NCI-H2107 treated with DMSO at 0.1 percent for 48 hours (cell line): ENCODE measurements around the gene VASH1.

ENCODE experiments used
- DNase-seq: peaks from one replicate; lab custom pipeline; 2025; ENCODE audit not compliant: unreplicated experiment; lab: John Stamatoyannopoulos, UW

VASH1 gene

DNA sequence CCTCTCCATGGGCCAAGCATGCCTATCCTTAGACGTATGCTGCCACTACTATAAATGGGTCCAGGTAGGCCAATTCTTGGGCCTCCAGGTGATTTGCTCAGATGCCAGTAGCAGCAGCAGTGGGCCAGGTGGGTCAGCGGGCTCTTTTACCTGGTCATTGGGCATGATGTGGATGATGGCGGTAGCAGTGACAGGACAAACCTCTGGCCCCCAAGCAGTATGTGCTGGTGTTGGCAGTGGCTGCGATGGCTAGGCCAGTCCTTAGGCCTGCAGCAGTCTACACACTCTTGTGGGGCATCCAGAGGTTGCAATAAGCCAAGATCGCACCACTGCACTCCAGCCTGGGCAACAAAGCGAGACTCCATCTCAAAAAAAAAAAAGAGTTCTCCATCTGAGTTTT lies 19.1 kb upstream of the VASH1 start:
- no peak for DNase-seq

DNA sequence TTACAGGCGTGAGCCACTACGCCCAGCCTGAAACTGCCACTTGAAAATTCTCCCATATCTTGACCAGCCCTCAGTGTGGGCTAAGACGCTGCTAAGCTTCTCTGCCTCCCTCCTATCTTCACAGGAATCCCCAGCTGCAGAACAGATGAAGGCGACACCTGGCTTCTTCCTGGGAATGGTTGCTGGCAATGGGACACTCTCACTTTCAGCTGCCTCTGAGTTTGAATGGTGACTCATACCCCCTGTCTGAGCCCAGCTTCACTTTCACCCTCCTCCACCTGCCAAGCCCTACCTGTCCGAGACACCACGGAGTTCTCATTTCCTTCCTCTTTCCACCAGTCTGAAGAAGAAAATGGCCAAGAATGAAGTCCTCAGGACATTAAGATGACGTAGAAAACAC lies 18.3 kb upstream of the VASH1 start:
- no peak for DNase-seq

DNA sequence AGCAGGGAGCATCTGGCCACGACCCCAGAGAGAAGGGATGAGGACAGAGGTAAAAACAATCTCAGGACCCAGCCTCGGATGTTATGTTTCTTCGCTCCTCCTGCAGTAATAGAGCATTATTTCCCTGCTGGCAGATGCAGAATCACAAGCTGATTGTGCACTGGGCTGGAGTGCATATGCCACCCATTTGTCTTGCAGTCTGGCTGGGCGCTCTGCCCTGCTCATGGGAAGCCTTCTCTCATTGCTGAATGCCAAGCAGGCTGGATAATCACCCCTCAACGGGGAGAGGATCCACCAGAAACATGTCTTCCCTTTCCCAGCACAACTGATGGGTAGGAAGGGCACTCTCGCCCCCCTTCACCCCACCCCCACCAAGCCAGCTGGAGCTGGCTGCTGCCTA lies 8.5 kb upstream of the VASH1 start:
- no peak for DNase-seq

DNA sequence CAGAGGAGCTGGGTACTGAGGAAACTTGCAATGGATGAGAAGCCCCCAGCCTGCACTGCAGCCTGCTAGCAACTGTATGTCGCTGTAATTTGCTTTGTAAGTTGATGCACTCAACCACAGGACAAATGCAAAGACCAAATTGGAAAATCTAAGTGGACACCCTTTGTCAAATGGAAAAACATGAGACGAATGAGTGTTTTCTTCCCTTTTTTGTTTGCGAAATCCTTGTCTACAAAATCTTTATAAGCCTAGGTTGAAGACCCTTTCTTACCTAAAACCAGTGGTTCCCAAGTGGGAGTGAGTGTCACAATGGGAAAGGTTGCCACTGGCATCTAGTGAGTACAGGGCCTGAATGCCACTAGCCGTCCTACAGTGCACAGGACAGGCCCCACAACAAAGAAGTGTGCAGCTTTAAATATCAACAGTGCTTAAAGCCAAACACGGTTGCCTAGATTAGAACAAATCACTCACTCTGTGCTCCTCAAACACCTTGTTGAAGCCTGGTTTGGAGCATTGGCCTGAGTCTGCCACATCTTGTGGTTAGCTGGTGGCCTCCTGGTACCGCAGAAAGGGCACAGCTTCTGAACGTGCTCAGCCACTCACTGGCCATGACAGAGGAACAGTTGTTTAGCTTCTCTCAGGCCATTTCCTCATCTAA lies 7.6 kb upstream of the VASH1 start:
- DNase-seq: no peak

DNA sequence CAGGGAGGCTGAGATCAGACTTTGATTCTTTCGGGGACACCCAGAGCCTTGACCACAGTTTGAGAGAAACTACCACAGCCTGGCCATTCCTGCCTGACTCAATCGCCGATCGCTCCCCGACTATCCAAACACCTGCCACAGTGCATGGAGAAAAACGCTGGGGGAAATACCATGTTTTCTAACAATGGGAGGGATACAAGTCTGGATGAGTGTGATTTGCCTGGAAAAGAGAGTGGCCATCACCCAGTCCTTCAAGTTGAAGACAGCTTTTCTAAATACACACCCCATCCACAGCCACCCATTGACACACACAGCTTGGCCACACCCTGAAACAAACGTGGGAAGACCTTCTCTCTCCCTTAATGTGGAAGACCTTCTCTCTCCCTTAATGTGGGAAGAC lies 6.7 kb upstream of the VASH1 start:
- DNase-seq: no peak

DNA sequence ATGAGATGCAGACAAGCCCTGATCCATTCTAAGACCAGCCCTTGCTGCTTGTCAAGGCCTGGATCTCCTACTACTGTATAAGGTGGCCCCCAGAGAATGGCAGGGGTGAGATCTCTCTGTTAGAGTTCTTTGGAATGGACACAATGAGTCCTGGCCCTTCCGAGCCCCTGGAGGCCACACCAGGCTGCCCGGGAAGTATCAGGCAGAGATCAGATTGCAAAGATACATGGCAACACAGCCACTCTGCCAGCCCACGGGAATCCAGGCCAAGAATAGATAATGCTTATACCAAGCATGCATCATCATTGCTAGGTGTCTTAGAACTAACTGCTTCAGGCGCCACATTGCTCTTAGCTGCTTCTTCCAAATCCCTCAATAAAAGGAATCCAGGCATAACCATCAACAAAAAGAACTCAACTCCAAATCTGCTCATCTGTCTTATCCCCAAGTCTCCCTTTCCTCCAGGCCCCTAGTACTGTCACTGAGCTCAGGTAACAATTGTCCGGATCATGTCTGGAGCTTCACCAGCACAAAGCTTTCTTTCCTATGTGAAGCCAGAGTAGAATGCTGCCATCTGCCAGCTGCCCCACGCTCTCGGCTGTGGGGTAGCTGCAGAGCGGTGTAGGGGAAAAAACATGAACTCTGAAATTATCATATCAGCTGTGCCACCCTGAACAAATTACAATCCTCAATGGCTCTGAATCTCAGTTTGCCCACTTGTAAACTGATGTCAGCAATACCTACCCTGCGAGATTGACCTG lies 5.5 kb upstream of the VASH1 start:
- no peak for DNase-seq

DNA sequence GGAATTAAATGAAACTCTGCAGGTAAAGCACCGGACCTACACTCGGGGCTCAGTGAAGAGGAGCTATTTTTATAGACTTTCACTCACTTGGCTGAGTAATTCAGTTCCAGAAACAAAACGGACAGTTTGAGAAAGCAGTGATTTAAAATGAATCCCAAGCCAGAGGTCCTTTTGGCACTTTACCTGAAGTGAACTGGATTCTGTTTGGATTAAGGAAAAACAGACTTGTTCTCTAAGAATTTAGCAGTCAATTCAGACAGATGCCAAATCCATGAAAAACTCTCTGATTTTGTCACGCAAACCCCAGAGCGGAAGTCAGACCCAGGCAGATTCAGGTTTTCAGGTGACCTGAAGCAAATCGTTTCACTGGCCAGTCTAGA lies 4.9 kb upstream of the VASH1 start:
- no peak for DNase-seq

DNA sequence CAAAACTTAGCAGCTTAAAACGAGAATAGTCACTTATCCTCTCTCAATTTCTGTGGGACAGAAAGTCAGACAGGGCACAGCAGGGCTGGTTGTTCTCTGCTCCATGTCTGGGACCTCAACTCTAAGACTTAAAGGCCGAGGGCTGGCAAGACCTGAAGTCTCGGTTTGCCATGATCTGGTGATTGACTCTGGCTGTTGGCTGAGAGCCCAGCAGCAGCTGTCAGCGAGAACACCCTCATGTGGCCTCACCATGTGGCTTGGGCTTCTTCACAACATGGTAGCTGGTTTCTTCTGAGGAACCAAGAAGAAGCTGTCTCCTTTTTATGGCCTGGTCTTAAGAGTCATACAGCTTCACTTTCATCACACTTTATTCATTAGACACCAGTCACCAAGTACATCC lies 1.7 kb upstream of the VASH1 start:
- DNase-seq: no peak

DNA sequence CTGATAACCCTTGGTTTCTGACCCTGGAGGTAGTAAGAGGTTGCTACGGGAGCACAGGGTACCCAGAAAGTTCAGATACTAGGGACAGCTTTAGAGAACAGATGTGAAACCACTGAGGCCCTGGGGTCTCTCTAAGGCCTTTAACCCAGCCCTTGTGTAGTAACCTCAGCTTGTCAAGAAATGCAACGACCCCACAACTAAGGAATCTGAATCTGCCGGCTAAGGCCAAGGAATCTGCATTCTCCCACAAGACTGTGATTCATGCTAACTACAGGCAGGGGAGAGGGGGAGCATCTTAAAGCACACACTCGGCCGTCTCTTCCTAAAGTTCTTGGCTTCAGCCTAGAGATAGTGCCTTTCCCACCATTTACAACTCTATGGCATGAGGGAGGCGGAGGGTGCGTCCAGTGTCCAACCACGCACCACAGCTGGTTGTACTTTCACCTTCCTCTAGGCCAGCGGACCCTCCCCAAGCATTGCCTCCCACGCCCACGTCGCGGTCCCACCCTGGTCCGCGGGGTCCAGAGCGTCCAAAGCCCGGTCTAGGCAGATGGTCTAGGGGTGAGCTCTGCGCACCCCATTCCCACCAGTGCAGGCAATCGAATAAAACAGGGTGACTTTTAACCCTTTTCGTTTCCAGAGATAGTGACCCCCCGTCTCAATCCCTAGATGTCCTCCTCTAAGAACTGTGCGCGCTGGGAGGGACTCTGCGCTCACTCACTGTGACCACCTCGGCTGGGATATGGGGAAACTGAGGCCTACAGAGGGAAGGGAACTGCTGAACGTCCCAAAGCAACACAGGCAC lies 735 bp upstream of the VASH1 start:
- DNase-seq: no peak

DNA sequence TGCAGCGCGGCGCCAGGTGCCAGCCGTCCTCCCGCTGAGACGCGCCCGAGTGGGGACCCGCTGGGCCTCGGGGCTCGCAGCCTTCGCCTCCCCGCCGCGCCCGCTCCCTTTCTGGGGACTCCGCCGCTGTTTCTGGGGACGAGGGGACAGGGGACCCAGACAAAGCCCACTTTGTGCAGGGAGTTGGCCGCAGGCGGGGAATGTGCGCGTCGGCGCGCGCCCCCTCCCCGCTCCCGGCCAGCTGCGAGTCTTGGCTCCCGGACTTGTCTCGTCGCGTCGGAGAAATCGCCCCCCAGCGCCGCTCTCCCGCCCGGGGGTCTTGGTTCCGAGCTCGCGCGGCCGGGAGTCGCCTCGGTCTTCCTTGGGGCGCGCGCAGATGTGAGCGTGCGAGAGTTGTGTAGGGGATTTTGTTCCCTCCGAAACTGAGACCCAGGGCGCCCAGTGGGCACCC lies 717 bp downstream of the VASH1 start:
- DNase-seq: no peak

DNA sequence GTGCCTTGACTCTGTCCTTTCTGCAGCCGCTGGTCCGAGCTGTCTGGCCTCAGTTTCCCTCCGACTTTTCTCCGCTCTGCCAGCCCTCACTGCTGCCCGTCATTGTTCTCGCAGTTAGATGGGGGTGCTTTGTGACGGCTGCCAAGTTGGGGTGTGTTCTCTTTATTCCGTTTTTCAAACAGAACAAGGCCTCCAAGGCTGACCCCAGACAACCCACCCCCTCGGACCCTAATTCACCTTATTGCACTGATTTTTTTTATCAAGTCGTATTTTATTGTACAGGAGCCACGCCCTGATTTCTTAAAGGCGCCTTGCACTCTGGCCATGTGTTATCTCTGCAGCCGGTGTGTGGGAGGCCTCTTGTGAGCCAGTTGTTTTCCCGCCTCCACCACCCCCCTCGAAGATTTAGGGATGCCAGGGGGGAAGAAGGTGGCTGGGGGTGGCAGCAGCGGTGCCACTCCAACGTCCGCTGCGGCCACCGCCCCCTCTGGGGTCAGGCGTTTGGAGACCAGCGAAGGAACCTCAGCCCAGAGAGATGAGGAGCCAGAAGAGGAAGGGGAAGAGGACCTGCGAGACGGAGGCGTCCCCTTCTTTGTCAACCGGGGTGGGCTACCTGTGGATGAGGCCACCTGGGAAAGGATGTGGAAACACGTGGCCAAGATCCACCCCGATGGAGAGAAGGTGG lies 1.3 kb downstream of the VASH1 start:
- no peak for DNase-seq

DNA sequence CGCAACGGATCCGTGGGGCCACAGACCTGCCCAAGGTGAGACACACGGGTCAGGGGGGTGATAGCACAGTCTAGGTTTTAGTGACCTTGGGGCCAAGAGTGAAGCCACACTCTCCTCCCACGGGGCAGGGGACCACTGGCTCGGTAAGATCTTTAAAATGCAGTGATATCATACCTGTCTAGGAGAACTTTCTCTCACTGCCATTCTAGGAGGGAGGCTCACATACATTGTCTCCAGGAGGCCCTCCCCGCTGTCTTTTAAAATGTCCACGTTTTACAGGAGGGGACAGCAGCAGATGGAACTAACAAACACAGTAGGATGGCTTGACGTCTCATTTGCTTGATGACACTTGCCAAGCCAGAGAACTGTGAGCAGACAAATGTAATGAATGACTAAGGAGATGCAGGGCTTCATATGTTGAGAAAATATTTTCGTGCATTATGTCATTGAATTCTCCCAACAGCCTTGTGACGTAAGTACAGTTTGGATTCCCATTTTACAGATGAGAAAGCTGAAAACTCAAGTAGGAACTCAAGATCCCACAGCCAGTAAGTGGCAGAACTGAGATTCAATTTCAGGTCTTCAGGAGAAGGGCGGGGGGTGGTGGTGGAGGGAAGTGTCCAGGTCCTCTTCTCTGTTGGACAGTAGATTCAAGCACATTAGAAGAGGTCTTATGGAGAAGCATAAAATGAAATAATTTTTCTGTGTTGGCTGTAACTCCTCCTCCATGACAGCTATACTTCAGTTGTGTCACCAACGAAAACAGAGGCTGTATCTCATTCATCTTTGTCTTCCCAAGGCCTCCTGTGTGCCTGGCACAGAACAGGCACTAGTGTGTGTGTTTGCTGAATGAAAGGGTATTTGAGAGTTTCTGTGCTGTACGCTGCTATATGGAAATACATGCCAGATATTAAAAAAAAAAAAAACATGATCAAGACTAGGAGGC lies 2.1 kb downstream of the VASH1 start:
- no peak for DNase-seq

DNA sequence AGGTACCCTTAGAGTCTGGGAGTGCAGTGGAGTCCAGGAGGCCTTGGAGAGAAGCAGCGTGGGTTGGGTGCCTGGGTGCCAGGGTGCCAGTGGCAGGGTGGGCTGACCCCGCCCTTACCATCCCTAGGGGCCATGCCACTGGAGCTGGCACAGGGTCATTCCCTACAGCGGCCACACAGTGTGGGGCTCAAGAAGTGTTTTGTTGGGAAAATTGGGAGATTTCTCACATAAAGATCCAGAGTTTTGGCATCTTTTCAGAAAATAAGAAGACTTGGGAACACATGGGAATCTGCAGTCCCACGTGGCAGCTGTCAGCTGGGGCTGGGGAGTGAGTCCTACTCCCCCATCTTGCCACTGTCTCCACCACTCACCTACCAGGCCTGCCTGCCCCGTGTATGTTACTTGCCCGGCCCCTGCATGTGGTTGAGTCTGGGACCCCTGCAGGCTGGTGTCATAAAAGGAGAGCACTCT lies 4.2 kb downstream of the VASH1 start:
- DNase-seq: no peak

DNA sequence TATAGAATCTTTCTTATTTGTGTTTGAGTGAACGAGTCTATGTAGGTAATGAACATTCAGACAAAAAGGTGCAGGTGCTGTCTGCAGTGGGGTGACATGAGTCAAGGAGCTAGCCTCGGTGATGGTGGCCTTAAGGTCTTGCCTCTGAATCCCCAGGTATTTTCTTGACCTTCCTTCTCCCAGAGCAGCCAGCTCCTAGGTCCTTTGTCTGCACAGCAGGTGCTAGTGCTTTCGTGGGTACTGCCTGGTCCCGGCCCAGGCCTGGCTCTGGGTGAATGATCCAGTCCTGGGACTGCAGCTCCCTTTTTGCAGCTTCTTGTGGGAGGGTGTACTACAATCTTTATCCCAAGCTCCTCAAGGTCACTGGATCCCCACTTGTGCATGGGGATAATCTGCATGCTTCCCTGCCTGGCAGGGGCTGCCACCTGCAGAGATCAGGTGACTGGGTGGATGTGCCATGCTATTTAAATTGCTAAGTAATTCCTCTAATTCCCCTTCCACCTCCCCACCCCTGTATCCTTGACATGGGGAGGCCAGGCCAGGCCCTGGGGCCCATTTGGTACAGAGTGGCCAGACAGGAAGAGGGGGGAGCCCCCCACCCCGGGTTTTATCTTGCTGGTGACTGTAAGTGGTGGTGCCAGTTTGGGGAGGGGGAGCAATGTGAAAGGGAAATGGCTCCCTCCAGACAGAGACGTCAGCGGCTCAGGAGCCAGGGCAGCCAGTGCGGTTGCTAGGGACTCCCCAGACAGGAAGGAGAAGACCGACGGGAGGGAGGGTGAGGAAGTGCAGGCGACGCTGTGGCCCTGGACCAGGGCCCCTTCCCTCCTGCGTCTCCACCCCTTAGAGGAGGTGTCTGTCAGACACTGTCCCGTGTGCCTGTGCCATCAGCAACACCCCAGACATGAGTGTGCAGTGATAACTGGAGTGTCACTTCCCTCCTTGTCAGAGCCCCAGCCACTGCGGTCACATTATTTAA lies 6.7 kb downstream of the VASH1 start:
- peak; percentile 24 for DNase-seq

DNA sequence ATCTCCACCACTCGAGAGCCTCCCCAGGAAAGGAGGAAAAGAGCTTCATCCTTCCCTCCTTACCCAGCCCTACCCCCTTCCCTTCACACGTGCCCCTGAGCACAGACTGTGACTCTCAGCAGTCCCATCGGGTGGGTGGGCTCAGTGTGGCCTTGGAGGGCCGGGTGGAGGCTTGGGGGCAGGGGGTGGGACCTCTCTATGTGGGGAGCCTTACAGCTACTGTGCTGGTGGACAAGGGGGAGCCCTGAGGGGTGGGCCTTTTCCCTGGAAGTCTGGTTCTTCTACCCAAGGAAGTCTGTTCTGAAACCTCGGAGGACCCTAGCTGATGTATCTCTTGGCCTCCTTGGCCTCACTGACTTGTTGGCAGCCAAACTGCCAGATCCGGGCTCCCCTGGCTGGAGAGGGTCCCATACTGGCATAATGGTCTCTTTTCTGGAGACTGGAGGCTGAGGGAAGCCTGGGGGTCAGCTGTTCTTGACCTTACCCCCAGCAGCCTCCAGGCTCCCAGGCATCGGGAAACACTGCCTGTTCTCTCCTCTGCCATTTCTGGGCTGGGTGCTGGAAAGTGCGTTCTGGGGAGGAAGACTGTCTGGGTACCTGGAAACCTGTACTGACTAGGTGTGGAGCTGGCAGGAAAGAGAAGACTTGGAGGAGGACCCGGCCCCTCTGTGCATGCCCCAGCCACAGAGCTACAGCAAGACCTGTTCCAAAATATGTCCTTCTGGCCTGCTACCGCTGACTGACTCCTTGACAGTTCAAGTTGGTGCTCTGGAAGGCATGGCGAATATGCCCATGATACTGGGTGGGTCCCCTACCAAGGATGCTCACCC lies 7.6 kb downstream of the VASH1 start:
- DNase-seq: no peak

DNA sequence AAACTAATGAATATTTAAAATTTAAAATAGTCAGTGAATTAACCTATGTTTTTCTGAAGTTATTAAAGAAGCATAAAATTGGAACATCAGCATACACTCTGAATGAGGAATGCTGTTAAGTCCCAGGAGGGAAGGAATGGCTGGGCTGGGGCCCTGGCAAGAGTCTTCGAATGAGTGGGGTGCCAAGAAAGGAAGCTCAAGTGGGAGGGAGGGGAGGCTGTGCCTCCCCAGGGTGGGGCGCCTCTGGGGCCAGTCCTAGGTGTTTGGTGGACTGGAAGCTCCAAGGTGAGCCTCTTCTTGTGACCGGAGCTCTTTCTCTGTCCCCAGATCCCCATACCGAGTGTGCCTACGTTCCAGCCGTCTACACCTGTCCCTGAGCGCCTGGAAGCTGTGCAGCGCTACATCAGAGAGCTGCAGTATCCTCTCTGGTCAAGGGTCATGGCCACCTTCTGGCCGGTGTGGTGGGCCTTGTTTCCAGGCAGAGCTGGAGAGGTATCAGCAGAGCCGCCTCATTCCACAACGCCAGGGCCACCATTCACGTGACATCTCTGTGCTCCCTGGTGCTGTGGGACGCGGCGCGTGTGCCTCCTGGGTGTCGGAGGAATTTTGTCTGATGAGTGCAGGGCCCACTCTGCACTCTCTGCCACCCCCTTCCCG lies 8.5 kb downstream of the VASH1 start:
- DNase-seq: no peak

DNA sequence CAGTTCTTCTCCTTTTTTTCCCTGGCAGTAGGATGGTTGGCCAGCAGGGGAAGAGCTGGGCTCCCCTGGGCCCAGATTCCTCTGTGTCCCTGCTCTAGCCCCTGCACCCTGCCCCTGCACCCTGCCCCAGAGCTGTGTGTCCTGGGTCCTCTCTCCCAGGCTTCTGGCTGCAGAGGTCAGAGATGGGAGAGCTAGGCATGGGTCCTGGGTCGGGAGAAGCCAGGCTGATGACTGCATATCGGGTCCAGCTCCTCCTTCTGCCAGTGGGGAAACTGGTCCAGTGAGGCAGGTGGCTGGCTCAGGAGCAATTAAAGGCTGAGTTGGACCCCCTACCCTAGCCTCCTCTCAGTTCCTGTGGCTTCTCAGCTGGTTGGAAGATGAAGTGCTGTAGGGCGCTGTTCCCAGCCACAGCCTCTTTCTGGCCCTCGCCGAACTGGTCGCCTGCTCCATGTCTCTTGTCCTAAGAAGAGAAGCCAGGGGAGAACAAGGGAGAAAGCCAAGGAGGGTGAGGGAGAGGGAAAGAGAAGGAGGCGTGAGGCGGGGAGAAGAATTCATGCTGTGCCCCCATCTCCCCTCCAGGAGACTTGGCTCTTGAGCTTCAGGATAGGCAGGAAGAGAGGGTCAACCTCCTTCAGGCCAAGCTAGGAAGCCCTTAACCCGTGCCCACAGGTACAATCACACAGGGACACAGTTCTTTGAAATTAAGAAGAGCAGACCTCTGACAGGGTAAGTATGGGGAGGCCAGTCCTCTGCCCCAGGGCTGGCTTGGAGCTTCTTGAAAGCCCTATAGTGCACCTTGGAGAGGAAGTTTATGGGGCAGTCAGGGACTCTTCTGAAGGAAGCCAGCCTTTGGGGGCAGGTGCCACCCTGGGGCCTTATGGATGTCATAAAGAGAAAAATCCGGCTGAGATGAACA lies 9.5 kb downstream of the VASH1 start:
- DNase-seq: no peak
